ENCODE data around the gene MRAS.

Gene MRAS

DNA sequence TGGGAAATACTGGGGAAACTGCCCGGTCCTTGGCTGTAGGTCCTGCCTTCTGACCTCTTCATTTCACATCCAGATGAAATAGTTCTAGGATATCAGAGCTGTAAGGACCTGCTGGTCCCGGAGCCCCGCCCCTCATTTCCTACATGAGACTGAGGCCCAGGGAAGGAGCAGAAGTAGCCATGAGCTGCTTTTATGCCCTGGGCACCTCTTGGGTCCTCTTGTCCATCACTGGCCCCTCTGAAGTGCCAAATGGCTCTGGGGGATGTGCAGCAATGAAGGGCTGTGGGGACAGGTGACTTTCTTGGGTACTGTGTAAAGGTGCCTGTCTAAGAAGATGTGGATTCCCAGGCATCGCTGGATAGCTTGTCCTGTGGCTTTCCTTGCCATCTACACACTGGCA is 45.8 kb downstream of the MRAS start:
- in situ Hi-C loops (cut with MboI; ENCODE audit: low sequenced_read_pairs, unreplicated experiment): no loop called here
- TF ChIP-seq, protein P1, sequence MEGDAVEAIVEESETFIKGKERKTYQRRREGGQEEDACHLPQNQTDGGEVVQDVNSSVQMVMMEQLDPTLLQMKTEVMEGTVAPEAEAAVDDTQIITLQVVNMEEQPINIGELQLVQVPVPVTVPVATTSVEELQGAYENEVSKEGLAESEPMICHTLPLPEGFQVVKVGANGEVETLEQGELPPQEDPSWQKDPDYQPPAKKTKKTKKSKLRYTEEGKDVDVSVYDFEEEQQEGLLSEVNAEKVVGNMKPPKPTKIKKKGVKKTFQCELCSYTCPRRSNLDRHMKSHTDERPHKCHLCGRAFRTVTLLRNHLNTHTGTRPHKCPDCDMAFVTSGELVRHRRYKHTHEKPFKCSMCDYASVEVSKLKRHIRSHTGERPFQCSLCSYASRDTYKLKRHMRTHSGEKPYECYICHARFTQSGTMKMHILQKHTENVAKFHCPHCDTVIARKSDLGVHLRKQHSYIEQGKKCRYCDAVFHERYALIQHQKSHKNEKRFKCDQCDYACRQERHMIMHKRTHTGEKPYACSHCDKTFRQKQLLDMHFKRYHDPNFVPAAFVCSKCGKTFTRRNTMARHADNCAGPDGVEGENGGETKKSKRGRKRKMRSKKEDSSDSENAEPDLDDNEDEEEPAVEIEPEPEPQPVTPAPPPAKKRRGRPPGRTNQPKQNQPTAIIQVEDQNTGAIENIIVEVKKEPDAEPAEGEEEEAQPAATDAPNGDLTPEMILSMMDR (IDR thresholded peaks at IDR 0.05; ENCODE audit: borderline replicate concordance, control extremely low read depth, extremely low read depth, insufficient read depth, missing control alignments): no peak
- no peak for DNase-seq (ENCODE audit: low spot score)

DNA sequence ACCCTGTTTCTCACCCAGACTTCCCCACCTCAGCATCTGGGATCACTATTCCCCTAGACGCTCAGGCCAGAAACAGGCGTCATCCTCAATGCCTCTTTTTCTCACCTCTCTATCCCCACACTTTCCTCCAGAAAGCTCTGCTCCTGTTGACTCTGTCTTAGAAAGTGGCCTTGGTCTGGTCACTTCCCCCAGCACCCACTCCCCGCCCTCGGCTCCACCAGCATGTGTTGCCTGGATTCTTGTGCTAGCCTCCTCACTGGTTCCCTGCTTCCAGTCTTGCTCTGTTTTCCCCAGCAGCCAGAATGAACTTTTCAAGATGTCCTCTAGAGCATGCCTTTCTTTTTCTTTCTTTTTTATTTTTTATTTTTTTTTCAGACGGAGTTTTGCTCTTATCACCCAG is 46.3 kb downstream of the MRAS start:
- in situ Hi-C loops (cut with MboI; ENCODE audit: low sequenced_read_pairs, unreplicated experiment): no loop called here
- TF ChIP-seq, protein P1 (IDR thresholded peaks at IDR 0.05; ENCODE audit: borderline replicate concordance, control extremely low read depth, extremely low read depth, insufficient read depth, missing control alignments): no peak
- DNase-seq (ENCODE audit: low spot score): no peak

DNA sequence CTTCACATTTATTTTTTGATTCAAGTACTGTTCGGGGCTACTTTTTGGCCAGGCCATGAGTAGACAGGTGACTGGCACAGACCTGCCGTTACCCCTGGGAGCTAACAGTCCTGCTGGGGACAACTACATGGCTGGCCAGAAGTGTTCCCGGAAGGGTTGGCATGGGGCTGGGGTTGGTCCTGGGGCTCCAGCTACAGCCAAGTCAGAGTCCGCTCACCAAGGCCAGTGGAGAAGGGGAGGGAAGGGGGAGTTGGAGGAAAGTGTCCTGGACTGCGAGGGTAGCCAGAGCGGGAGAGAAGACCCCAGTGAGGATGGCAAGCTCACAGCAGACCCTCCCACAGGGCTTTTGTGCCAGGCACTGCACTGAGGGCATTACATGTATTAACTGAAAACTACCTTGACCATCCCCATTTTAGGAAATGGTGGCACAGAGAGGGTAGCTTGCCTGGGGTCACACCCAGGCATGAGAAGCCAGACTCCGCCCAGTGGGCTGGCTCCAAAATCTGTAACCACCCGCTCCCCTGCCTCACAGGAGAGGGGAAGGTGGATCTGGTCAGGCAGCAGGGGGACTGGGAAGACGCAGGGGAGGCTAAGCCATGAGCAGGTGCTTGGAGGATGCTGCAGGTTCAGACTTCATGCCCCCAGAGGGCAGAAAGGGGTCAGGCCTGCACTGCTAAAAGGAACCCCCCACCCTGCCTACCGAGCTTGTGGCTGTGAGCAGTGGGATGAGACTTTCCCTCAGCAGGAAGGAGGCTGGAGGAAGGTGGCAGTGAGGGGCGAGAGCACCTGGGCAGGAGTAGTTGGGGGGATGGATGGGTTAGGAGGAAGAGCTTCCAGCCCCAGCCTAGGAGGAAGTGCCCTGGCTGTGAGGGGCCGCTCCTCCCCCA is 47.7 kb downstream of the MRAS start:
- no peak for DNase-seq (ENCODE audit: low spot score)
- in situ Hi-C loops (cut with MboI; ENCODE audit: low sequenced_read_pairs, unreplicated experiment): no loop called here
- TF ChIP-seq, protein P1 (IDR thresholded peaks at IDR 0.05; ENCODE audit: borderline replicate concordance, control extremely low read depth, extremely low read depth, insufficient read depth, missing control alignments): no peak

DNA sequence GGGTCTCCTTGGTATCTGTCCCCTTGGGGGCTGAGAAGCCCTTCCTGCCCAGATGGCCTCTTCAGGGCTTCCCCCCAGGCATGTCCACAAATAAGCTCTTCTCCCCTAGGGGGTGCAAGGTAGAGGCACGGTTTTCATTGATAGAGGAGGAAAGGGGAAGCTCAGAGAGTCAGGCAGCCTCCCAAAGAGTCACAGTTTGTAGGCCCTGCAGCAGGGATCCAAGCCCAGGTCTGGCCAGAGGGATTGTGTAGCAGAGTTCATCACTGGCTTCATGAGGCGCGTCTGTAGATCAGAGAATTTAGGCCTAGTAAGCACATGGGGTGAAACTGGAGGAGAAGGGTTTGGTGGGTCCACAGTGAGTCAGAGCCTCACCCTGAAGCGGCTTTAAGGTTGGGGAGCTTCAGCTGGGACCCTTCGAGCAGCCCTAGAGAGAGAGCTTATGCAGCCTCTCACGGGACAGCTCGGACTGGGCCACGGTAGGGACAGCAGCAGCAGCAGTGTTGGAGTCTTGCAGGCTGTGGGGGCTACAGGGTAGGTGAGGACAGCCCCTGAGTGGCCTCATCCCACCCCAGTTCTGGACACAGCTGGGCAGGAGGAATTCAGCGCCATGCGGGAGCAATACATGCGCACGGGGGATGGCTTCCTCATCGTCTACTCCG is 48.5 kb downstream of the MRAS start:
- in situ Hi-C loops (cut with MboI; ENCODE audit: low sequenced_read_pairs, unreplicated experiment): no loop called here
- DNase-seq (ENCODE audit: low spot score): no peak
- TF ChIP-seq, protein P1 (IDR thresholded peaks at IDR 0.05; ENCODE audit: borderline replicate concordance, control extremely low read depth, extremely low read depth, insufficient read depth, missing control alignments): no peak

DNA sequence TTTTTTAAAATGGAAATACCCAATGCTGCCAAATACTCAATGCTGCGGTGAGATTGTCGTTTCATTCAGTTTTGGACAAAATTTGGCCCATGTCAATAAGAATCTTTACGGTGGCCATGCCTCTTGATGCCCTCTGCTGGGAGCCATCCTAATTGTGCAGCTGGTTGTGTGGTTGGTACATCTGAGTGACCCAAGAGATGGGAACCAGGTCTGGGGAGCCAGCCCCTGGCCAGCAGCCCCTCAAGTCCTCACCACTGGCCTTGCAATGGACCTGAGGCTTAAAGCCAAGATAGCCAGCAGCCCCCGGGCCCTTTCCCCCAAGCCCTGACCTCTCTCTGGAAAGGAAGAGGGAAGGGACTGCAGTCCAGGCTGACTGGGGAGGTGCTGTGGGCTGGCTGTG is 49.6 kb downstream of the MRAS start:
- TF ChIP-seq, protein P1 (IDR thresholded peaks at IDR 0.05; ENCODE audit: borderline replicate concordance, control extremely low read depth, extremely low read depth, insufficient read depth, missing control alignments): no peak
- no peak for DNase-seq (ENCODE audit: low spot score)
- in situ Hi-C loops (cut with MboI; ENCODE audit: low sequenced_read_pairs, unreplicated experiment): no loop called here

DNA sequence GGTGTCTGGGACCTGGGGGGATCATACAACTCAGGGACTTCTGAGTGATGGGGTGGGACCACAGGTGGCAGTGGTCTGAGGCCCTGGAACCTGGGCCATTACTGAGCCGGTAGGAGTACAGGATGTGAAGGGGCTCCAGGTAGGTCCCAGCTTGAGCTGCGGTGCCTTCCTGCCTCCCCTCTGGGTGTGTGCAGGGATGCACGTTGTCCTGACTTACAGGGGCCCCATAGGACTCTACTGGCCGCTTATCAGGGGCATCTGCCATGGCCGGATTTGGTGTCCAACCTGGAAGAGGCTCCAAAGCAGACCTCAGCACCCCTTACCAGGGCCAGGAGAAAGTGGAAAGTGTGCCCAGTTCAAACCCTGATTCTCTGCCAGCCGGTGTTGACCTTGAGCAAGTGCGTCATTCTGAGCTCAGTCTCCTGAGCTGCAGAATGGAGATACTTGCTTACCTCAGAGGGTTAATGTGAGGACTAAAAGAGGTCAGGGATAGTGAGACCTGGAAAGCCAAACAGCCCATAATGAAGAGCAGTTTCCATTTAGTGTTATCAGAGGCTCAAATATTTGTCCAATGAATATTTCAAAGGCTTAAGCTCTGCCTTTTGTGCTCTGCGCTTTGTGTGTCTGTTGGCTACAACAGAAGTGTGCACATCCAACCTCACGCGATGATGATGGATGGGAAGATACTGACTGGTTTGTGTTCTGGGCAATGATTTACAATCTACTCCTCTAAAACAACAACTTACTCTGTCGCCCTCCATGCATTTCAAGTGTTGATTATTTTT is 50.6 kb downstream of the MRAS start:
- no peak for DNase-seq (ENCODE audit: low spot score)
- in situ Hi-C loops (cut with MboI; ENCODE audit: low sequenced_read_pairs, unreplicated experiment): no loop called here
- TF ChIP-seq, protein P1 (IDR thresholded peaks at IDR 0.05; ENCODE audit: borderline replicate concordance, control extremely low read depth, extremely low read depth, insufficient read depth, missing control alignments): no peak

All from GM13976 (cell line).